AG04450 (cell line): Measurements from ENCODE around the gene UBR1. TPM values are rescaled to one million over a fixed set of nuclear protein-coding genes. Genes with fewer than 3 reads are reported as not detected.
"Not testable (repeated sequence)": the region's sequence is repeated elsewhere in the genome, so short reads cannot be mapped to it uniquely, and the experiment has no call there.

Source experiments
- CTCF ChIA-PET: fragments of 300-600, 350-600 bp; formaldehyde crosslinking; extraction: SDS; loops from one replicate; lab custom pipeline; 2022; ENCODE audit warnings: antibody characterized with exemption, inconsistent platforms; lab: Charles Lee
- POLR2A ChIA-PET: fragments of 350-600 bp; formaldehyde crosslinking; extraction: SDS; loops from one replicate; lab custom pipeline; 2021; ENCODE audit warnings: antibody characterized with exemption, inconsistent platforms; lab: Yijun Ruan, JAX
- DNase-seq: peaks from one replicate; pipeline ENCODE4 v3.0.0-alpha.2; 2011; ENCODE audit warnings: low read depth, low spot score
- H3K27ac ChIP-seq: one replicate; pipeline ENCODE4 v1.5.1; 2012; ENCODE audit warnings: low read depth, low read length, control low read depth
- H3K27me3 ChIP-seq: one replicate; pipeline ENCODE4 v1.6.0; 2012; ENCODE audit warnings: low read length; ENCODE audit not compliant: control insufficient read depth, insufficient read depth
- H3K4me3 ChIP-seq: 2 replicates; pipeline ENCODE4 v1.5.1; 2011; ENCODE audit warnings: mild to moderate bottlenecking, low read depth, low read length, control low read depth
- H3K9me3 ChIP-seq: 2 replicates; pipeline ENCODE4 v1.5.1; 2012; ENCODE audit warnings: low read length; ENCODE audit not compliant: control insufficient read depth, insufficient read depth
- CTCF ChIP-seq: IDR thresholded peaks from 2 replicates; pipeline ENCODE4 v1.5.1; 2011; ENCODE audit warnings: low read depth, low read length, control low read depth, inconsistent platforms
- polyA plus RNA-seq: library from polyadenylated mRNA; depleted of rRNA; stranded (reverse); fragments of >200 nt; gene quantifications from 2 replicates; pipeline ENCODE4 v1.2.3, GENCODE V29; 2011; rRNA removed
- small RNA-seq: library from RNA; depleted of rRNA; stranded (forward); fragments of <200 nt; gene quantifications from one replicate; pipeline ENCODE3, GENCODE V24; 2012; ENCODE audit warnings: low read depth; ENCODE audit not compliant: insufficient read length

Gene UBR1
- polyA plus RNA-seq, 1 experiment: 18.4 TPM

- no peak for DNase-seq
- H3K4me3 ChIP-seq: no peak overlapping the region
- H3K9me3 ChIP-seq: no peaks in the 10 kb centered on the region
- no peaks in the 10 kb centered on the region for H3K27me3 ChIP-seq
- no peak for TF ChIP-seq CTCF
- CTCF ChIA-PET: no interaction called here
- POLR2A ChIA-PET: no interaction called here
- no peak overlapping the region for H3K27ac ChIP-seq
Measured at GRCh38 chr15:42908538-42908937, 197.3 kb downstream of the UBR1 start.

GRCh38 chr15:42903388-42904324, 202.2 kb downstream of the UBR1 start:
- ChIA-PET CTCF (no interaction called here), POLR2A (no interaction called here)
- H3K27me3 ChIP-seq: no peaks in the 10 kb centered on the region
- H3K4me3 ChIP-seq: no peak overlapping the region
- no peak for DNase-seq
- no peaks in the 10 kb centered on the region for H3K9me3 ChIP-seq
- no peak overlapping the region for H3K27ac ChIP-seq
- no peak for TF ChIP-seq CTCF

GRCh38 chr15:42893911-42894310, 211.9 kb downstream of the UBR1 start:
- H3K27me3 ChIP-seq, POLR2A ChIA-PET, H3K27ac ChIP-seq, H3K4me3 ChIP-seq, H3K9me3 ChIP-seq, CTCF ChIA-PET, DNase-seq: not testable (repeated sequence)

Small RNA genes lying within 50 kb of the gene (small RNA-seq; reads per million reads assigned to genes)
- gene AC068724.2: not detected

Other genes with a start within 250 kb of the UBR1 start
- gene TTBK2, start 185.3 kb downstream of the UBR1 start, polyA plus RNA-seq: 6.0 and 8.2 TPM in 2 replicates
- gene TMEM62, start 27.5 kb upstream of the UBR1 start, polyA plus RNA-seq: 4.3 and 4.8 TPM in 2 replicates
- gene CCNDBP1, start 79.4 kb upstream of the UBR1 start, polyA plus RNA-seq: 43.3 and 54.2 TPM in 2 replicates
- not detected in 2 replicates for gene EPB42, start 115.0 kb upstream of the UBR1 start, polyA plus RNA-seq
- not detected in 2 replicates for gene TGM5, start 160.9 kb upstream of the UBR1 start, polyA plus RNA-seq
- gene TGM7, start 196.2 kb upstream of the UBR1 start, polyA plus RNA-seq: not detected in 2 replicates
- gene LCMT2, start 224.5 kb upstream of the UBR1 start, polyA plus RNA-seq: 11.2 and 11.7 TPM in 2 replicates